H54 (cell line): ENCODE data around the gene KCNQ2.
A peak's percentile ranks its signal among the peaks of the same experiment; 100 is the strongest.

ENCODE experiments used
- DNase-seq: peaks from one replicate; pipeline ENCODE4 v3.0.0; 2011; ENCODE audit warnings: low spot score, mixed read lengths; ENCODE audit not compliant: insufficient read length
- FAIRE-seq: peaks from 3 replicates; lab custom pipeline; 2011; peaks lifted over from hg19 to GRCh38; lab: Jason Lieb, UNC
- POLR2A ChIP-seq: IDR thresholded peaks from 2 replicates; pipeline ENCODE4 v1.6.1; 2011; ENCODE audit warnings: low read depth, mild to moderate bottlenecking, low read length

KCNQ2 gene

GRCh38 chr20:63497946-63498935 is 25.8 kb upstream of the KCNQ2 start:
- FAIRE-seq (no peak), DNase-seq (peak; percentile 88)
- TF ChIP-seq POLR2A = no peak

GRCh38 chr20:63497138-63497945 is 24.9 kb upstream of the KCNQ2 start:
- DNase-seq (no peak), FAIRE-seq (no peak)
- TF ChIP-seq POLR2A = no peak

GRCh38 chr20:63496596-63497120 is 24.2 kb upstream of the KCNQ2 start:
- FAIRE-seq (no peak), DNase-seq (no peak)
- no peak for TF ChIP-seq POLR2A

DNA sequence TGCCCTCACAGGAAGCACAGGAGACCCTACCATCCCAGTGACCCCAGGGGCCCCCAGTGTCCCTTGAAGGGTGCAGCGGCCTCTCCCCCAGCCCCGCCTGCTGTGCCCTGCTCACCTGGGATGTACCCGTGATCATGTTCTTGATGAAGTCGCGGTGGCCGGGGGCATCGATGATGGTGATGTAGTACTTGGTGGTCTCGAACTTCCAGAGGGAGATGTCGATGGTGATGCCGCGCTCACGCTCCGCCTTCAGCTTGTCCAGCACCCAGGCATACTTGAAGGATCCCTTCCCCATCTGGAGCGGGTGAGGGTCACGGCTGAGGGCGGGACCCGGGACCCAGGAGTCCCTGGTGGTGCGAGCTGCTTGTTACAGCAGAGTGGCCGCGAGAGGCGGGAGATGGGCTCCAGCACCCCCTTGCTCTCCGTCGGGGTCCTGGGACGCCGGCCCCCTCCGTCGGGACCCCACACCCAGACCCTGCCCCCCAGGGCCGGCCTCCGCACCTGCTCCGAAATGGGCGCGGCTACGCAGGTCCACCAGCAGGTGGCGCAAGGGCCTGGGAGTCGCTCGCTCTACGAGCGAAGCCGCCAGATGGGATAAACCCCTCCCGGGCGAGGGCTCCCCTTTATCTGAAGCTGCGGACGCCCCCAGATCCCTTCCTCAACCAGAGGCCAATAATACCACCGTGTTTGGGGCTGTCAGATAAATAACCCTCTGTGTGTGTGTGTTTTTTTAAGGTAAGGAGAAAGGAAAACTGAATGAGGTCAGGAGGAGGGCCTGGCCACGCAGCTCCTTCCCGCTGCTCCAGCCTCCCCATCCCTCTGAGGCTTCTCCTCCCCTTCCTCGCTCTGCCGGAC is 23.5 kb upstream of the KCNQ2 start:
- TF ChIP-seq POLR2A = no peak
- FAIRE-seq (no peak), DNase-seq (no peak)

GRCh38 chr20:63495167-63495720 is 22.8 kb upstream of the KCNQ2 start:
- FAIRE-seq (no peak), DNase-seq (no peak)
- no peak for TF ChIP-seq POLR2A

- FAIRE-seq = no peak
- TF ChIP-seq POLR2A = no peak
- DNase-seq = no peak
These were observed 22.1 kb upstream of the KCNQ2 start for GRCh38 chr20:63494420-63495166.

GRCh38 chr20:63494084-63494419 is 21.6 kb upstream of the KCNQ2 start:
- TF ChIP-seq POLR2A = no peak
- FAIRE-seq = no peak
- DNase-seq = no peak

DNA sequence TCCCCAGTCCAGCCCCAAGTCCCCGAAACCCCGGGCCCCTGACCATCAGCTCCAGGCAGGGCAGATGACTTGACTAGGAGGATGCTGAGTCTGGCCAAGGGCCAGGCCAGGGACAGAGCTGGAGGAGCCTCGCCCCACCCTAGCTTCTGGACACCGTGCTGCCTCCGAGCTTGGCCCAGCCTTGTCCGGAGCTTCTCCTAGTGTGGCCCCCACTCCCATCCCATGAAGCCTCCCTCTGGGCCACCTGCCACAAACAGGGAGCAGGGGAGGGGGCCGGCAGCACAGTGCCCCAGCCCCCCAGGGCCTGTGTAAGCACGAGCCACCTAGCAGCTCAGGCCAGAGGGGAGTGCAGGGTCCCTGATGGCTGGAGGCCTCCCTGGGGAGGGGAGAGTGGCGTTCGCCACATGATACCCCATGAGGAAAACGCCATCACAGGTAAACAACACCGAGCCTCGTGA is 21.1 kb upstream of the KCNQ2 start:
- DNase-seq = no peak
- TF ChIP-seq POLR2A = no peak
- FAIRE-seq = no peak

DNA sequence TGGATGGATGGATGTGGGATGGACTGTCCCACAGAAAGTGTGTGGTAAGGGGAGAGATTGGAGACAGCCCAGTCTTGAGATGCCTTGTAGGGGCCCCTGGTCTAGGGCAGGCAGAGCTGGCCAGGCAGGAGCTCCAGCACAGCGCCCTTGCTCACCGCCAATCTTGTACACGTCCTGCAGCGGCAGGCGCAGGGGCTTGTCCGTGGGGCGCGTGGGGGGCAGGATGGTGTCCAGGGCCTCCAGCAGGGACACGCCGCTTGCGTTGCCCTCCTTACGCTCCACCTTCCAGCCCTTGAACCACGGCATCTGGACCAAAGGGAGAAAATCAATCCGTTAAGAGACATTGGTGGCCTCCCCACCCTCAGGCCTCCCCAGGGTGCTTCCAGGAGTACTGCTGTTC is 20.5 kb upstream of the KCNQ2 start:
- no peak for FAIRE-seq

GRCh38 chr20:63492518-63492917 is 20.1 kb upstream of the KCNQ2 start:
- DNase-seq (no peak), FAIRE-seq (no peak)
- no peak for TF ChIP-seq POLR2A

More for the DNA sequence above, 20.5 kb upstream of the KCNQ2 start:
- DNase-seq = no peak
- no peak for TF ChIP-seq POLR2A

DNA sequence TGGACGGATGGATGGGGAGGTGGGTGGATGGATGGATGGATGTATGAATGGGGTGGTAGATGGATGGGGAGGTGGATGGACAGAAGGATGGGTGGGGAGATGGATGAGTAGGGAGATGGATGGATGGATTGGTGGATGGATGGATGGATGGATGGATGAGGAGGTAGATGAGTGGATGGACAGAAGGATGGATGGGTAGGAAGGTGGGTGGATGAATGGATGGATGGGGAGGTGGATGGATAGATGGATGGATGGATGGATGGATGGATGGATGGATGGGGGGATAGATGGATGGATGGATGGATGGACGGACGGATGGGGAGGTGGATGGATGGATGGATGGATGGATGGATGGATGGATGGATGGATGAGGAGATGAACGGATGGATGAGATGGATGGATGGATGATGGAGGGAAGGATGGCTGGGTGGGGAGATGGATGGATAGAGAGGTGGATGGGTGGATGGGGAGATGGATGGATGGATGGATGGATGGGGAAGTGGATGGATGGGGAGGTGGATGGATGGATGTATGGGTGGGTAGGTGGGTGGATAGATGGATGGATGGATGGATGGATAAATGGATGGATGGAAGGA is 19.3 kb upstream of the KCNQ2 start:
- FAIRE-seq (no peak), DNase-seq (no peak)
- TF ChIP-seq POLR2A = no peak

DNA sequence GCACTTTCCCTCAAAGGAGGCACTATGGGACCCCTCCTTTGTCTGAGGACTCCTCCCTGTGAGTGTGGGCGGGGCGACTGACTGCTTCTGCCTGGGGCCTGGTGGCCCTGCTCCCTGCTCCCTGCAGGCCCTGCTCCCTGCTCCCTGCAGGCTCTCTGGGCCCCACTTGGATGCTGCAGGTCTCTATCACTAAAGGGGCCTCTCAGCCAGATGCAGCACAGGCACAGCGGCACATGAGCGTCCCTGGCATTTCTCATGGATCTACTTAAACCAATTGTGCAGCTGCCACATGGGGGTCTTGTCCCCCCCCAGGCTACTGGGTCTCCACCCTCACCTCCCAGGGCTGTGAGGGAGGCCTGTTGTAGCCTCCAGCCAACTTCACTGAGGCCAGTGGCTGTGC is 18.6 kb upstream of the KCNQ2 start:
- no peak for DNase-seq
- no peak for TF ChIP-seq POLR2A
- no peak for FAIRE-seq
